K562 (cell line): ENCODE measurements around the gene SRGAP3. TPM values are rescaled to one million over a fixed set of nuclear protein-coding genes. Genes with fewer than 3 reads are reported as not detected.

Experiments used
- ATAC-seq: fragments of 200-7000 bp; cut with Tn5 transposase; 3 replicates; pipeline ENCODE4 v1.9.1; 2020; ENCODE audit warnings: moderate library complexity
- BruUV-seq: library from RNA; stranded (reverse); fragments of 400-500 nt; replicated peaks from 2 replicates; lab custom pipeline; 2021; lab: Mats Ljungman, UMichigan
- CTCF ChIA-PET: fragments of 300-600 bp; formaldehyde crosslinking; extraction: SDS; loops from one replicate; lab custom pipeline; 2021; ENCODE audit warnings: low intra/inter-chr PET ratio; lab: Yijun Ruan, JAX
- POLR2A ChIA-PET: fragments of 300-600, 350-650 bp; sonication (Branson Sonifier 250); formaldehyde crosslinking; extraction: SDS; loops from one replicate; lab custom pipeline; 2021; ENCODE audit warnings: antibody characterized with exemption, inconsistent platforms; lab: Yijun Ruan, JAX
- DNase-seq, 4 experiments: peaks; one replicate each; pipeline versions ENCODE4 v3.0.0 to v3.0.0-alpha.2; 2011 to 2018; ENCODE audit warnings: low spot score in 3 of 4, mixed read lengths in 3 of 4; ENCODE audit errors: extremely low read depth in 1 of 4
- FAIRE-seq: peaks from 2 replicates; lab custom pipeline; 2011; peaks lifted over from hg19 to GRCh38; lab: Jason Lieb, UNC
- H2AFZ ChIP-seq: 2 replicates; pipeline ENCODE4 v1.6.0; 2011; ENCODE audit warnings: low read depth, low read length, control low read depth, inconsistent platforms
- H3K27ac ChIP-seq: fragments of 200-600 bp; 3 replicates; pipeline ENCODE4 v1.8.0; 2011; ENCODE audit warnings: low read depth, mild to moderate bottlenecking, control low read depth, inconsistent platforms, low read length, moderate library complexity, mixed read lengths; ENCODE audit errors: extremely low read depth
- H3K27me3 ChIP-seq, 2 experiments: fragments of 300-600 bp in 1 of 2; 2 replicates in 1 of 2; 3 replicates in 1 of 2; pipeline versions ENCODE4 v1.6.0 to v1.8.0; 2011; ENCODE audit warnings: inconsistent platforms in 2 of 2, low read length in 2 of 2, mild to moderate bottlenecking in 1 of 2, mixed read lengths in 1 of 2, moderate library complexity in 1 of 2; ENCODE audit not compliant: control insufficient read depth in 2 of 2, insufficient read depth in 2 of 2
- H3K36me3 ChIP-seq: fragments of 300-600 bp; 3 replicates; pipeline ENCODE4 v1.8.0; 2011; ENCODE audit warnings: mild to moderate bottlenecking, low read length, inconsistent platforms; ENCODE audit not compliant: control insufficient read depth, insufficient read depth
- H3K4me1 ChIP-seq, 2 experiments: fragments of 200-600 bp in 1 of 2; replicated peaks in 1 of 2; 2 replicates in 1 of 2; 3 replicates in 1 of 2; pipeline versions ENCODE4 v1.5.1 to v1.8.0; 2011; ENCODE audit warnings: inconsistent platforms in 2 of 2, low read length in 2 of 2, mild to moderate bottlenecking in 1 of 2, mixed read lengths in 1 of 2, moderate library complexity in 1 of 2; ENCODE audit not compliant: control insufficient read depth in 2 of 2, insufficient read depth in 2 of 2
- H3K4me2 ChIP-seq: 2 replicates; pipeline ENCODE4 v1.6.1; 2011; ENCODE audit warnings: low read length, control low read depth, inconsistent platforms, mixed read lengths; ENCODE audit not compliant: insufficient read depth
- H3K4me3 ChIP-seq: fragments of 200-600 bp; sonication (generic), shearing (Covaris generic); 2 replicates; pipeline ENCODE4 v1.5.1; 2016; ENCODE audit warnings: control low read depth, inconsistent platforms
- H3K79me2 ChIP-seq: fragments of 200-600 bp; 3 replicates; pipeline ENCODE4 v1.8.0; 2011; ENCODE audit warnings: low read length, inconsistent platforms; ENCODE audit not compliant: control insufficient read depth, insufficient read depth
- H3K9ac ChIP-seq, 2 experiments: 2 replicates each; pipeline versions ENCODE4 v1.6.0 to v1.6.1; 2011; ENCODE audit warnings: low read depth in 2 of 2, low read length in 2 of 2, control low read depth in 1 of 2, inconsistent platforms in 1 of 2, mild to moderate bottlenecking in 1 of 2, mixed read lengths in 1 of 2; ENCODE audit not compliant: insufficient read depth in 1 of 2
- H3K9me1 ChIP-seq: one replicate; pipeline ENCODE4 v1.6.0; 2011; ENCODE audit warnings: inconsistent platforms, mild to moderate bottlenecking, low read length, moderate library complexity; ENCODE audit not compliant: control insufficient read depth, insufficient read depth
- H3K9me3 ChIP-seq: replicated peaks from 2 replicates; pipeline ENCODE4 v1.5.1; 2011; ENCODE audit warnings: low read depth, low read length, inconsistent platforms; ENCODE audit not compliant: control insufficient read depth, insufficient read depth
- H4K20me1 ChIP-seq: replicated peaks from 2 replicates; pipeline ENCODE4 v1.6.1; 2011; ENCODE audit warnings: low read length, inconsistent platforms, mixed read lengths; ENCODE audit not compliant: control insufficient read depth, insufficient read depth
- CBX1 ChIP-seq: sonication (generic); IDR thresholded peaks from 2 replicates; pipeline ENCODE4 v1.6.1; 2016; ENCODE audit warnings: antibody characterized with exemption, low read depth, mild to moderate bottlenecking
- CHAMP1 ChIP-seq: fragments of 450-650 bp; IDR thresholded peaks from 2 replicates; pipeline ENCODE4 v1.6.1; 2016; ENCODE audit warnings: mild to moderate bottlenecking
- NFE2 ChIP-seq: IDR thresholded peaks from 2 replicates; pipeline ENCODE4 v1.6.1; 2014; ENCODE audit warnings: antibody characterized with exemption, low read depth
- NFIX ChIP-seq: fragments of 250-450 bp; sonication (Bioruptor Pico); IDR thresholded peaks from 2 replicates; pipeline ENCODE4 v1.4.0; 2020; ENCODE audit warnings: low read depth, mild to moderate bottlenecking, moderate library complexity
- PTTG1 ChIP-seq: fragments of 450-650 bp; IDR thresholded peaks from 2 replicates; pipeline ENCODE4 v1.6.1; 2016; ENCODE audit warnings: low read depth, mild to moderate bottlenecking, missing genetic modification characterization, missing compliant biosample characterization
- RB1 ChIP-seq: fragments of 450-650 bp; IDR thresholded peaks from 2 replicates; pipeline ENCODE4 v1.6.1; 2017; ENCODE audit warnings: low read depth, mild to moderate bottlenecking
- RFX1 ChIP-seq: fragments of 450-650 bp; IDR thresholded peaks from 2 replicates; pipeline ENCODE4 v1.6.1; 2016; ENCODE audit warnings: mild to moderate bottlenecking, moderate library complexity
- SMAD1 ChIP-seq: fragments of 150-350 bp; IDR thresholded peaks from 2 replicates; pipeline ENCODE4 v1.6.1; 2014; ENCODE audit warnings: low read length, low read depth; ENCODE audit not compliant: partially characterized antibody
- ZNF232 ChIP-seq: sonication (generic); formaldehyde crosslinking; IDR thresholded peaks from 2 replicates; pipeline ENCODE4 v1.8.0; 2022; ENCODE audit warnings: mild to moderate bottlenecking, missing genetic modification reagents
- in situ Hi-C: fragments of 300-500 bp; cut with MboI; formaldehyde crosslinking; loops from 4 replicates; pipeline ENCODE4 v1.15.0; 2018; ENCODE audit warnings: inconsistent platforms, mixed read lengths
- intact Hi-C: fragments of 100-400 bp; cut with micrococcal nuclease; formaldehyde crosslinking; loops from 2 replicates; pipeline ENCODE4 v1.14.2; 2022
- polyA plus RNA-seq, 8 experiments: library from polyadenylated mRNA; depleted of rRNA in 4 of 8; stranded (reverse) in 5 of 8; unstranded in 3 of 8; fragments of >200 nt; fragmentation: Nextera tagmentation in 2 of 8; fragmentation: Illumina TruSeq in 1 of 8; extraction: Ambion mirVana in 2 of 8; extraction: Trizol in 1 of 8; gene quantifications; 2 replicates each; pipeline versions ENCODE4 v1.2.1 to v1.2.3, GENCODE V29; 2011 to 2014; ENCODE audit warnings: inconsistent platforms in 1 of 8, missing spikeins in 1 of 8
- total RNA-seq, 7 experiments: library from RNA; depleted of rRNA in 6 of 7; stranded (reverse); fragments of >200 nt in 6 of 7; fragmentation: Illumina TruSeq in 2 of 7; extraction: Trizol in 2 of 7; gene quantifications; 2 replicates each; pipeline versions ENCODE4 v1.2.1 to v1.2.3, GENCODE V29; 2011 to 2021; ENCODE audit warnings: low replicate concordance in 1 of 7
- TF ChIP-seq, protein P1 (sequence below): sonication (generic); formaldehyde crosslinking; IDR thresholded peaks from 2 replicates; pipeline ENCODE4 v1.8.0; 2022; ENCODE audit warnings: mild to moderate bottlenecking, missing genetic modification reagents

Gene SRGAP3
- total and polyA plus RNA-seq, 9 of the 15 experiments (the other 6 are each of a cell fraction or from before 2014, with no cell fraction given) = 0.11 to 0.85 (median 0.35) TPM; not detected in 2

- no peak for TF ChIP-seq SMAD1
- TF ChIP-seq CBX1 = no peak
- no peak for TF ChIP-seq RB1
- no peak for TF ChIP-seq NFIX
- TF ChIP-seq CHAMP1 = no peak
- TF ChIP-seq NFE2 = no peak
- TF ChIP-seq ZNF232 = no peak
- TF ChIP-seq PTTG1 (tag) = no peak
Measured at GRCh38 chr3:9296241-9296640, 46.8 kb upstream of the SRGAP3 start (continued).

DNA sequence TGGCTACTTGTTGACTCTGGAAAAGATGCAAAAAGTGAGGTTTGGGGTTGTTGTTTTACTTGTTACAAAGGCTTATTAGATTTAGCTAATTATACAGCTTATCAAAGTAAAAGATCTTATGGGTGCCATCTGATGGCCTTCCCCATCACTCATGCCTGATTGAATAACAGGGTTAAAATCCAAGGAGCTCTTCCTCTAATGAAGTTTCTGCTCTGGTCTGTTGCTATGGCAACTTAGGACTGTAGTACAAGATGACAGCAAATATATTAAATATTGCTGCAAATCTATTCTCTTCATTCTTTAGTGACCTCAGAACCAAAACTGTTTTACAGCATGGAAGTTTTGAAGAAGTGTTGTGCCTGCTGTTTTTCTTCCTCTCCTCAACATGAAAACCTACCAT lies 45.6 kb upstream of the SRGAP3 start:
- Histone ChIP-seq H3K4me2 (no peak overlapping the region), H3K27ac (no peak overlapping the region), H3K27me3 (0 out of 5 replicates have a peak, but pooled peaks cover 0 to under 1% of the 10 kb centered on the region in 2 experiments), H3K9ac (no peak overlapping the region), H2AFZ (no peak overlapping the region), H3K9me3 (no peaks in the 10 kb centered on the region), H3K36me3 (no peaks in the 10 kb centered on the region), H3K4me3 (no peak overlapping the region), H3K4me1 (no peaks in the 10 kb centered on the region), H4K20me1 (no peaks in the 10 kb centered on the region), H3K9me1 (no peaks in the 10 kb centered on the region), H3K79me2 (no peaks in the 10 kb centered on the region)
- DNase-seq (no peak), ATAC-seq (no peak), FAIRE-seq (no peak)
- intact Hi-C loops (no loop called here), in situ Hi-C loops (no loop called here)
- TF ChIP-seq, protein P1, sequence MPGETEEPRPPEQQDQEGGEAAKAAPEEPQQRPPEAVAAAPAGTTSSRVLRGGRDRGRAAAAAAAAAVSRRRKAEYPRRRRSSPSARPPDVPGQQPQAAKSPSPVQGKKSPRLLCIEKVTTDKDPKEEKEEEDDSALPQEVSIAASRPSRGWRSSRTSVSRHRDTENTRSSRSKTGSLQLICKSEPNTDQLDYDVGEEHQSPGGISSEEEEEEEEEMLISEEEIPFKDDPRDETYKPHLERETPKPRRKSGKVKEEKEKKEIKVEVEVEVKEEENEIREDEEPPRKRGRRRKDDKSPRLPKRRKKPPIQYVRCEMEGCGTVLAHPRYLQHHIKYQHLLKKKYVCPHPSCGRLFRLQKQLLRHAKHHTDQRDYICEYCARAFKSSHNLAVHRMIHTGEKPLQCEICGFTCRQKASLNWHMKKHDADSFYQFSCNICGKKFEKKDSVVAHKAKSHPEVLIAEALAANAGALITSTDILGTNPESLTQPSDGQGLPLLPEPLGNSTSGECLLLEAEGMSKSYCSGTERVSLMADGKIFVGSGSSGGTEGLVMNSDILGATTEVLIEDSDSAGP = no peak
- peak; percentile 77 for TF ChIP-seq RFX1
- ChIA-PET CTCF (no interaction called here), POLR2A (interaction anchor here (0.7 kb wide), 1 partner anchor 178 kb away, joined by 3 read pairs; no protein-coding TSS in a partner anchor)
- BruUV-seq = no TSS peak
